ENCODE results near the gene RGS6.

GRCh38 chr14:72527591-72527990 lies 595.4 kb downstream of the RGS6 start:
- TF ChIP-seq GATA2 (IDR thresholded peaks at IDR 0.05; ENCODE audit: low read depth, low read length) (no peak), GATA3 (IDR thresholded peaks at IDR 0.05; ENCODE audit: low read depth, low read length) (no peak)
